GM19467 (cell line): ENCODE measurements around the gene ANKRD39.

Experiments
- ATAC-seq: cut with Tn5 transposase; IDR thresholded peaks from one replicate; pipeline ENCODE4 v1.9.1; 2021; ENCODE audit warnings: mild to moderate bottlenecking, moderate library complexity; ENCODE audit not compliant: unreplicated experiment

ANKRD39 gene

GRCh38 chr2:96888072-96889011, 30.5 kb upstream of the ANKRD39 start:
- no peak for ATAC-seq

- ATAC-seq, result no peak
Observed at GRCh38 chr2:96887493-96888012, 29.7 kb upstream of the ANKRD39 start.

- no peak for ATAC-seq
Observed at GRCh38 chr2:96885432-96886347, 27.9 kb upstream of the ANKRD39 start.

- no peak for ATAC-seq
Observed at GRCh38 chr2:96884299-96885094, 26.7 kb upstream of the ANKRD39 start.

- no peak for ATAC-seq
Observed at GRCh38 chr2:96883306-96883705, 25.5 kb upstream of the ANKRD39 start.

GRCh38 chr2:96882906-96883305, 25.1 kb upstream of the ANKRD39 start:
- no peak for ATAC-seq

- no peak for ATAC-seq
Observed at GRCh38 chr2:96882230-96882629, 24.4 kb upstream of the ANKRD39 start.

- no peak for ATAC-seq
Observed at GRCh38 chr2:96881349-96882195, 23.8 kb upstream of the ANKRD39 start.

- no peak for ATAC-seq
Observed at GRCh38 chr2:96880891-96881273, 23.1 kb upstream of the ANKRD39 start.

GRCh38 chr2:96879545-96880040, 21.8 kb upstream of the ANKRD39 start:
- ATAC-seq, result no peak

- ATAC-seq, result no peak
Observed at GRCh38 chr2:96878796-96879544, 21.2 kb upstream of the ANKRD39 start.

- ATAC-seq, result no peak
Observed at GRCh38 chr2:96878171-96878570, 20.4 kb upstream of the ANKRD39 start.

- no peak for ATAC-seq
Observed at GRCh38 chr2:96877631-96878092, 19.8 kb upstream of the ANKRD39 start.

- ATAC-seq, result no peak
Observed at GRCh38 chr2:96877042-96877451, 19.2 kb upstream of the ANKRD39 start.

GRCh38 chr2:96876269-96877041, 18.6 kb upstream of the ANKRD39 start:
- no peak for ATAC-seq

GRCh38 chr2:96875498-96876268, 17.9 kb upstream of the ANKRD39 start:
- no peak for ATAC-seq

GRCh38 chr2:96874198-96874831, 16.5 kb upstream of the ANKRD39 start:
- ATAC-seq, result peak; percentile 49
